Activated T-cell treated with anti-CD3 and anti-CD28 coated beads, Interleukin-2, amount 50 U/mL, for 48 hours (primary cell): ENCODE measurements around the gene TMEM127.
"Not testable (repeated sequence)": the region's sequence is repeated elsewhere in the genome, so short reads cannot be mapped to it uniquely, and the experiment has no call there.

ENCODE experiments used
- DNase-seq, 2 experiments: peaks; one replicate each; pipeline ENCODE4 v3.0.0-alpha.2; 2020

Gene TMEM127

GRCh38 chr2:96262306-96262705, 3.5 kb downstream of the TMEM127 start:
- DNase-seq: no peak

- no peak for DNase-seq
Observed at GRCh38 chr2:96261328-96262003, 4.3 kb downstream of the TMEM127 start.

- peak; percentile 52 to 59 for DNase-seq
Observed at GRCh38 chr2:96260387-96261260, 5.2 kb downstream of the TMEM127 start.

- DNase-seq: no peak
Observed at GRCh38 chr2:96259497-96259921, 6.3 kb downstream of the TMEM127 start.

GRCh38 chr2:96258166-96259022, 7.4 kb downstream of the TMEM127 start:
- no peak for DNase-seq

- not testable (repeated sequence) for DNase-seq
Observed at GRCh38 chr2:96257744-96258143, 8.1 kb downstream of the TMEM127 start.

GRCh38 chr2:96256611-96257113, 9.1 kb downstream of the TMEM127 start:
- DNase-seq: no peak

GRCh38 chr2:96254571-96254970, 11.2 kb downstream of the TMEM127 start:
- no peak for DNase-seq

- DNase-seq: no peak
Observed at GRCh38 chr2:96253006-96253405, 12.8 kb downstream of the TMEM127 start.

GRCh38 chr2:96252526-96252925, 13.3 kb downstream of the TMEM127 start:
- no peak for DNase-seq

- DNase-seq: no peak
Observed at GRCh38 chr2:96251721-96252292, 14.0 kb downstream of the TMEM127 start.

- no peak for DNase-seq
Observed at GRCh38 chr2:96250188-96250587, 15.6 kb downstream of the TMEM127 start.

- DNase-seq: no peak
Observed at GRCh38 chr2:96249654-96250053, 16.1 kb downstream of the TMEM127 start.

- no peak for DNase-seq
Observed at GRCh38 chr2:96248624-96249023, 17.2 kb downstream of the TMEM127 start.

- no peak for DNase-seq
Observed at GRCh38 chr2:96247896-96248295, 17.9 kb downstream of the TMEM127 start.

GRCh38 chr2:96247009-96247408, 18.8 kb downstream of the TMEM127 start:
- no peak for DNase-seq

- no peak for DNase-seq
Observed at GRCh38 chr2:96245609-96246390, 20.0 kb downstream of the TMEM127 start.

GRCh38 chr2:96243843-96244242, 22.0 kb downstream of the TMEM127 start:
- no peak for DNase-seq

GRCh38 chr2:96241900-96242611, 23.7 kb downstream of the TMEM127 start:
- peak; percentile 67 to 71 for DNase-seq

- DNase-seq: no peak
Observed at GRCh38 chr2:96241227-96241626, 24.6 kb downstream of the TMEM127 start.
